Stimulated activated CD4-positive, alpha-beta T cell treated with anti-CD3 and anti-CD28 coated beads, Interleukin-2, amount 100 ng/mL, for 4 hours (primary cell): ENCODE data around the gene SCGB2A2.

Experiments used
- DNase-seq: peaks from one replicate; pipeline ENCODE4 v3.0.0-alpha.2; 2020; ENCODE audit warnings: low read depth

SCGB2A2 gene

GRCh38 chr11:62306227-62306626 is 36.3 kb downstream of the SCGB2A2 start:
- no peak for DNase-seq

- DNase-seq, result no peak
These were observed 38.0 kb downstream of the SCGB2A2 start for GRCh38 chr11:62307950-62308349.

- DNase-seq, result no peak
These were observed 40.0 kb downstream of the SCGB2A2 start for GRCh38 chr11:62309991-62310390.

- DNase-seq, result no peak
These were observed 45.5 kb downstream of the SCGB2A2 start for GRCh38 chr11:62315431-62315830.

- no peak for DNase-seq
These were observed 52.6 kb downstream of the SCGB2A2 start for GRCh38 chr11:62322524-62322923.
